Transverse colon (tissue), 4 donors: ENCODE measurements around the gene TCF23. TPM values are rescaled to one million over a fixed set of nuclear protein-coding genes. Genes with fewer than 3 reads are reported as not detected.

Experiments
- DNase-seq: peaks from one replicate; pipeline ENCODE4 v3.0.0-alpha.2; 2019
- H3K27ac ChIP-seq, 4 donors: fragments of 200-600 bp; sonication (generic); 2 replicates each; pipeline ENCODE4 v1.5.1; 2016 to 2018; ENCODE audit warnings: inconsistent platforms in 4 of 4
- H3K27me3 ChIP-seq: fragments of 200-600 bp; sonication (generic); 2 replicates; pipeline ENCODE4 v1.5.1; 2017; ENCODE audit warnings: inconsistent platforms
- H3K36me3 ChIP-seq, 4 donors: fragments of 200-600 bp; sonication (generic); 2 replicates each; pipeline ENCODE4 v1.5.1; 2017 to 2019; ENCODE audit warnings: inconsistent platforms in 4 of 4
- H3K4me1 ChIP-seq, 4 donors: fragments of 200-600 bp; sonication (generic); 2 replicates each; pipeline ENCODE4 v1.5.1; 2017 to 2020; ENCODE audit warnings: inconsistent platforms in 4 of 4
- H3K4me3 ChIP-seq, 4 donors: fragments of 200-600 bp; sonication (generic); 1 replicate in 1 of 4; 2 replicates in 3 of 4; pipeline versions ENCODE4 v1.5.1 to v1.6.1; 2017 to 2019; ENCODE audit warnings: inconsistent platforms in 4 of 4
- H3K9me3 ChIP-seq, 2 donors: fragments of 200-600 bp; sonication (generic); 2 replicates each; pipeline ENCODE4 v1.5.1; 2017 to 2019; ENCODE audit warnings: inconsistent platforms in 2 of 2
- EP300 ChIP-seq: sonication (generic); formaldehyde crosslinking; IDR thresholded peaks from one replicate; pipeline ENCODE4 v1.6.1; 2017; ENCODE audit warnings: antibody characterized with exemption, low read depth
- POLR2A ChIP-seq: fragments of 450-650 bp; IDR thresholded peaks from one replicate; pipeline ENCODE4 v1.6.1; 2016; ENCODE audit warnings: antibody characterized with exemption, mild to moderate bottlenecking, moderate library complexity
- POLR2AphosphoS5 ChIP-seq, 3 donors: sonication (generic); formaldehyde crosslinking; IDR thresholded peaks; one replicate each; pipeline ENCODE4 v1.6.1; 2016; ENCODE audit warnings: antibody characterized with exemption in 3 of 3
- WGBS, 2 donors: methylation state at CpG; one replicate each; pipeline ENCODE4 v1.1.5; 2018; ENCODE audit warnings: low coverage in 1 of 2; 5-methylcytosine and 5-hydroxymethylcytosine counted together
- in situ Hi-C, 4 donors: fragments of 200-750 bp; cut with MboI; loops; one replicate each; pipeline versions ENCODE4 v1.15.0 to v1.15.1; 2017; ENCODE audit warnings: low sequenced_read_pairs in 3 of 4, low pct_ligation_motif_present in 1 of 4, low pct_unique_long_range_greater_than_20kb in 1 of 4
- intact Hi-C: fragments of 100-400 bp; cut with DNase I; formaldehyde crosslinking; loops from one replicate; pipeline ENCODE4 v1.15.1; 2023; ENCODE audit warnings: low total_unique reads
- total RNA-seq, 4 donors: library from RNA; depleted of rRNA; stranded (reverse); fragments of >200 nt; gene quantifications; one replicate each; pipeline ENCODE4 v1.1.0, GENCODE V29; 2016
- TF ChIP-seq, protein P1 (sequence below), 5 experiments: fragments of 200-600 bp in 3 of 5; fragments of 450-650 bp in 2 of 5; sonication (generic) in 3 of 5; IDR thresholded peaks; 1 replicate in 2 of 5; 2 replicates in 3 of 5; pipeline ENCODE4 v1.5.1; 2016 to 2017; ENCODE audit warnings: antibody characterized with exemption in 5 of 5, inconsistent platforms in 3 of 5, mild to moderate bottlenecking in 2 of 5, moderate library complexity in 1 of 5

The TCF23 gene
- total RNA-seq, 4 donors from 2014 or later, result not detected

DNA sequence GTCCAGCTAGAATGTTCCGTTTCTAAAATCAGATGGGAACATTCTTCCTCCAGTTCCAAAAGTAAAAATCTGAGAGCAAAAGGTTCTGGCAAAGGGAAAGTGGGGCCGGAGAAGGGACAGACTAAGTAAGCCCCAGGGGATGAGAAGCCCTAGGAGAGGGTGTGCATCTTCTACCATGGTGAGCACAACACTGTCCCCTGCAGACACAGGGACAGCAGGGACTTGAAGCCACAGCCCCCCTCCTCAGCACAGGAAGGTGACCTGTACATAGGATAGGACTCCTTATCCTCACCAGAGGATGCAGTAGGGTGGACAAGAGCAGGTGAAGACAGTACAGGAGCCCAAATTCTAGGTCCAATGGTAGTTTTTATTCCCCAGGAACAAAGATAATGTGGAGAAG, 50.4 kb downstream of the TCF23 start:
- H3K36me3 ChIP-seq, result peaks cover 0 to 17% (median 3%) of the 10 kb centered on the region in 4 donors
- no peak overlapping the region for H3K4me3 ChIP-seq
- no peaks in the 10 kb centered on the region for H3K4me1 ChIP-seq
- WGBS, 2 donors, result 77% methylated on average over 2 of the region's 2 CpGs; no CpG with 5 or more reads in 1 of the 2 donors
- no peak overlapping the region for H3K27ac ChIP-seq
- TF ChIP-seq, protein P1, sequence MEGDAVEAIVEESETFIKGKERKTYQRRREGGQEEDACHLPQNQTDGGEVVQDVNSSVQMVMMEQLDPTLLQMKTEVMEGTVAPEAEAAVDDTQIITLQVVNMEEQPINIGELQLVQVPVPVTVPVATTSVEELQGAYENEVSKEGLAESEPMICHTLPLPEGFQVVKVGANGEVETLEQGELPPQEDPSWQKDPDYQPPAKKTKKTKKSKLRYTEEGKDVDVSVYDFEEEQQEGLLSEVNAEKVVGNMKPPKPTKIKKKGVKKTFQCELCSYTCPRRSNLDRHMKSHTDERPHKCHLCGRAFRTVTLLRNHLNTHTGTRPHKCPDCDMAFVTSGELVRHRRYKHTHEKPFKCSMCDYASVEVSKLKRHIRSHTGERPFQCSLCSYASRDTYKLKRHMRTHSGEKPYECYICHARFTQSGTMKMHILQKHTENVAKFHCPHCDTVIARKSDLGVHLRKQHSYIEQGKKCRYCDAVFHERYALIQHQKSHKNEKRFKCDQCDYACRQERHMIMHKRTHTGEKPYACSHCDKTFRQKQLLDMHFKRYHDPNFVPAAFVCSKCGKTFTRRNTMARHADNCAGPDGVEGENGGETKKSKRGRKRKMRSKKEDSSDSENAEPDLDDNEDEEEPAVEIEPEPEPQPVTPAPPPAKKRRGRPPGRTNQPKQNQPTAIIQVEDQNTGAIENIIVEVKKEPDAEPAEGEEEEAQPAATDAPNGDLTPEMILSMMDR (IDR thresholded peaks at IDR 0.05), result no peak
- TF ChIP-seq EP300 (no peak), POLR2A (no peak)
- in situ Hi-C loops, result no loop called here
- H3K27me3 ChIP-seq, result no peaks in the 10 kb centered on the region
- no peak for DNase-seq
- intact Hi-C loops, result no loop called here
- no peaks in the 10 kb centered on the region for H3K9me3 ChIP-seq

DNA sequence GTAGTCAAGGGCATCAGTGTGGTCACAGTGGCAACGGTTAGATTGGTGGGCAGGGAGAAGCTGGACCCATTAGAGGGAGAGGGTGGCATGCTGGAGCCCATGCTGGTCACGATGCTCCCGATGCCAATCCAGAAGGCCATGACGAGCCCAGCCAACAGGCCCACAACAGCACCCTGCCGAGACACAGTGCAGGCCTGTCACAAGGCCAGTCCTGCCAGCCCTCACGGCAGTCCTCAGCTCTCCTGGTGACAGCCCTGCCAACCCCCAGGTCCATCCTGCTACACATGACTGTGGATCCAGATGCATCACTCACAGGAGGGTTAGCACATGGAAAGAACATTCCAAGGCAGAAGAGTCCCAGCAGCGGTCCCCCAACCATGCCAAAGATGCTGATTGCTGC, 52.9 kb downstream of the TCF23 start:
- H3K27me3 ChIP-seq, result no peaks in the 10 kb centered on the region
- in situ Hi-C loops (loop anchor here in 1 of 4 donors (25.0 kb wide), 1 partner anchor 89 kb away; the partner anchor contains the start of genes ABHD1 and CGREF1), intact Hi-C loops (no loop called here)
- H3K36me3 ChIP-seq, result peaks cover 0 to 30% (median 7%) of the 10 kb centered on the region in 4 donors
- no peak overlapping the region for H3K27ac ChIP-seq
- no peaks in the 10 kb centered on the region for H3K4me1 ChIP-seq
- DNase-seq, result no peak
- H3K9me3 ChIP-seq, result no peaks in the 10 kb centered on the region
- 93 to 97% methylated on average over 5 to 7 of the region's 7 CpGs for WGBS, 2 donors
- TF ChIP-seq, protein P1 (IDR thresholded peaks at IDR 0.05), result no peak
- TF ChIP-seq POLR2A (no peak), POLR2AphosphoS5 (IDR thresholded peaks at IDR 0.05) (no peak)
- no peak overlapping the region for H3K4me3 ChIP-seq

DNA sequence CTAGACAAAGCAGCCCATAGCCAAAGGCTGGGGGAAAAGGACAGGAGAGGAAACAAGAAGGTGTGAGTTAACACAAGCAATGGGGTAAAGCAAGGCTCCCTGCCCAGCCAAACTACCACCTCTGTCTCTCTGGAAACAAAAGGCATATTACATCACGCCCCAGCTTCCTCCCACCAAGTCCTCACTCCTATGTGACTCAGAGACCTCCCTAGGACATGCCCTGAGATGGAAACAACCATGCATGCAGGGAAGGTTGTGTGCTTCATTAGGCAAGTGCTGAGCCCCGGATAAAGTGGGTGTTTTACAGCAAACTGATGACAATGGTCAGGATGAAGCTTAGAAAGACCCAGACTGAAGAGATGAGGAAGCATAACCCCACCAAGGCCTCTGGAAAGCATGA, 54.0 kb downstream of the TCF23 start:
- Histone ChIP-seq H3K4me1 (no peaks in the 10 kb centered on the region), H3K4me3 (no peak overlapping the region), H3K9me3 (no peaks in the 10 kb centered on the region), H3K27ac (no peak overlapping the region), H3K36me3 (peaks cover 0 to 39% (median 7%) of the 10 kb centered on the region in 4 donors), H3K27me3 (no peaks in the 10 kb centered on the region)
- in situ Hi-C loops (loop anchor here in 1 of 4 donors (25.0 kb wide), 1 partner anchor 91 kb away; the partner anchor contains the start of genes ABHD1 and CGREF1), intact Hi-C loops (no loop called here)
- DNase-seq, result no peak
- TF ChIP-seq POLR2A (no peak), EP300 (no peak), POLR2AphosphoS5 (IDR thresholded peaks at IDR 0.05) (no peak)
- TF ChIP-seq, protein P1 (IDR thresholded peaks at IDR 0.05), result no peak
- 60 to 88% methylated on average over 1 to 2 of the region's 2 CpGs for WGBS, 2 donors

DNA sequence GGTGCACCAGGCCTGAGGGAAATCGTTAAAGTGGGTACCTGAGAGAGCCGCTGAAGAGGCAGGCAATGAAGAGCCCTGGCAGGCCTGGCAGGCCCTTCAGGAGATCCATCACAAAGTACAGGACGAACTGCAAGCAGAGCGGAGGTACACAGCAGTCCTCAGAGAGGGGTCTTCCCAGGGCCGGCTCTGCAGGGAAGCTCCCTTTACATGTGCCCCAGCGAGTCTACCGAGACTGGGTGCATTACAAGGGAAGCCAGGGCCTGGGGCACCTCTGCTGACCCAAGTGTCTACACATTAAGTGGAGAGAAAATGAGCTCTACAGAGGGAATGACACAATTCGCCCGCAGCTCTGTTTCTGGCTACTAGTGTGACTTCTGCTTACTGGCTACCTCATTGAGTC, 54.9 kb downstream of the TCF23 start:
- Histone ChIP-seq H3K36me3 (peaks cover 0 to 39% (median 7%) of the 10 kb centered on the region in 4 donors), H3K9me3 (no peaks in the 10 kb centered on the region), H3K27me3 (no peaks in the 10 kb centered on the region), H3K4me3 (no peak overlapping the region), H3K27ac (no peak overlapping the region), H3K4me1 (no peaks in the 10 kb centered on the region)
- intact Hi-C loops (no loop called here), in situ Hi-C loops (loop anchor here in 1 of 4 donors (25.0 kb wide), 1 partner anchor 91 kb away; the partner anchor contains the start of genes ABHD1 and CGREF1)
- 80 to 93% methylated on average over 1 to 9 of the region's 9 CpGs for WGBS, 2 donors
- TF ChIP-seq POLR2AphosphoS5 (IDR thresholded peaks at IDR 0.05) (no peak), EP300 (no peak), POLR2A (no peak)
- TF ChIP-seq, protein P1 (IDR thresholded peaks at IDR 0.05), result no peak
- DNase-seq, result no peak
